Measurements from ENCODE around the gene EFNA4. TPM values are rescaled to one million over a fixed set of nuclear protein-coding genes. Genes with fewer than 3 reads are reported as not detected.

EFNA4 gene
- total and polyA plus RNA-seq, 2 of the 4 experiments (the other 2 are of a cell fraction), result 3.8 to 11.8 TPM

GRCh38 chr1:155062702-155063411, 683 bp upstream of the EFNA4 start:
- DNase-seq, result peak; percentile 33
- Histone ChIP-seq H3K4me1 (ENCODE audit: control insufficient read depth, insufficient read depth, low read length) (peaks cover 4% of the 10 kb centered on the region; the same call in 1 of the 2 replicates), H3K36me3 (ENCODE audit: control insufficient read depth, insufficient read depth, low read length) (peaks cover 12% of the 10 kb centered on the region), H3K14ac (replicated peaks; ENCODE audit: low read depth, low read length) (no peak overlapping the region), H3K4me3 (ENCODE audit: insufficient read depth, low read depth, low read length) (no peak overlapping the region), H3K4ac (ENCODE audit: low read depth, low read length) (no peak overlapping the region), H4K8ac (ENCODE audit: low read depth in 2 of 2, low read length in 2 of 2) (no peak overlapping the region), H2AK5ac (ENCODE audit: low read depth, low read length) (no peak overlapping the region), H3K23ac (ENCODE audit: low read depth, low read length) (no peak overlapping the region), H3K18ac (ENCODE audit: low read depth, low read length) (no peak overlapping the region), H2BK5ac (ENCODE audit: low read depth, low read length, poor library complexity, severe bottlenecking) (no peak overlapping the region), H4K5ac (ENCODE audit: low read depth, low read length) (no peak overlapping the region), H3K27me3 (ENCODE audit: control insufficient read depth, insufficient read depth, low read length) (no peaks in the 10 kb centered on the region), H2BK20ac (ENCODE audit: low read depth, low read length) (no peak overlapping the region), H2AFZ (replicated peaks; ENCODE audit: low read length, poor library complexity) (peak overlapping the region; percentile 83), H3K79me1 (ENCODE audit: low read depth in 1 of 2, low read length in 2 of 2) (peaks cover 10 to 17% of the 10 kb centered on the region in 2 experiments), H4K91ac (ENCODE audit: insufficient read depth, low read depth, low read length) (no peak overlapping the region), H2BK15ac (ENCODE audit: low read depth, low read length) (no peak overlapping the region), H4K20me1 (ENCODE audit: insufficient read depth, low read length) (peaks cover 17% of the 10 kb centered on the region), H3K9me1 (ENCODE audit: insufficient read depth, low read length) (peaks cover 3% of the 10 kb centered on the region; the same call in 1 of the 2 replicates), H3K56ac (ENCODE audit: extremely low read depth, insufficient read depth, low read length) (no peak overlapping the region), H2BK120ac (ENCODE audit: low read depth, low read length) (no peak overlapping the region), H3K27ac (ENCODE audit: insufficient read depth, low read length) (no peak overlapping the region), H2AK9ac (replicated peaks; ENCODE audit: low read depth, low read length, poor library complexity) (peak overlapping the region; percentile 58), H3K9me3 (ENCODE audit: control insufficient read depth, insufficient read depth, low read length) (no peaks in the 10 kb centered on the region), H3K9ac (ENCODE audit: low read depth, low read length) (no peak overlapping the region), H3K4me2 (ENCODE audit: low read depth, low read length) (peak overlapping the region; percentile 76)
- in situ Hi-C loops (cut with MboI; ENCODE audit: low sequenced_read_pairs), result no loop called here
- 7% methylated on average over 23 of the region's 46 CpGs; no CpG with 5 or more reads in 1 of the 2 experiments for WGBS, 2 experiments (ENCODE audit: extremely low coverage in 2 of 2, insufficient read length in 1 of 2)
- CTCF ChIA-PET, result interaction anchor here (2.1 kb wide), 1 partner anchor 29 kb away, joined by 7 read pairs; no protein-coding TSS in a partner anchor
- intact Hi-C loops (cut with micrococcal nuclease), result loop anchor here (1.0 to 5.0 kb wide), 2 partner anchors 21 to 106 kb away; partner anchors contain the start of gene PBXIP1
- POLR2A ChIA-PET (ENCODE audit: unreplicated experiment), result no interaction called here
- dilution Hi-C loops (cut with HindIII; ENCODE audit: low sequenced_read_pairs, unreplicated experiment), result no loop called here
- no TSS peak for BruUV-seq (replicated peaks)
- ATAC-seq (ENCODE audit: low read depth), result peak; percentile 13
- peak; percentile 68 for TF ChIP-seq SMC3 (IDR thresholded peaks at IDR 0.05; ENCODE audit: low read depth, low read length)
- no peak for TF ChIP-seq MXI1 (IDR thresholded peaks at IDR 0.05; ENCODE audit: borderline replicate concordance, low read depth, low read length)
- no peak for TF ChIP-seq RCOR1 (IDR thresholded peaks at IDR 0.05; ENCODE audit: insufficient replicate concordance, low read length)
- no peak for TF ChIP-seq MAFK (IDR thresholded peaks at IDR 0.05; ENCODE audit: low read depth, low read length)
- peak; percentile 64; the same call in 1 of the 2 replicates for TF ChIP-seq MAZ (IDR thresholded peaks at IDR 0.05; ENCODE audit: borderline replicate concordance, low read depth, low read length)
- TF ChIP-seq FOS (IDR thresholded peaks at IDR 0.05; ENCODE audit: low read depth, low read length), result no peak
- no peak for TF ChIP-seq ELK1 (IDR thresholded peaks at IDR 0.05; ENCODE audit: borderline replicate concordance, low read depth, low read length)
- TF ChIP-seq BHLHE40 (IDR thresholded peaks at IDR 0.05; ENCODE audit: low read depth, low read length), result no peak
- TF ChIP-seq CEBPB (IDR thresholded peaks at IDR 0.05; ENCODE audit: low read depth, low read length), result no peak
- no peak for TF ChIP-seq POLR2A (IDR thresholded peaks at IDR 0.05; ENCODE audit: low read depth, low read length)
- TF ChIP-seq RAD21 (IDR thresholded peaks at IDR 0.05; ENCODE audit: low read length), result peak; percentile 71
- no peak for TF ChIP-seq NFE2L2 (IDR thresholded peaks at IDR 0.05; ENCODE audit: low read depth, low read length)
- TF ChIP-seq RFX5 (IDR thresholded peaks at IDR 0.05; ENCODE audit: low read depth, low read length), result no peak
- no peak for TF ChIP-seq USF2 (IDR thresholded peaks at IDR 0.05; ENCODE audit: low read depth, low read length)
- peak; percentile 72 for TF ChIP-seq CTCF (conservative IDR thresholded peaks at IDR 0.05; ENCODE audit: low read depth, low read length)
